ENCODE results near the gene MCF2L. TPM values are rescaled to one million over a fixed set of nuclear protein-coding genes. Genes with fewer than 3 reads are reported as not detected.
"Not testable (repeated sequence)": the region's sequence is repeated elsewhere in the genome, so short reads cannot be mapped to it uniquely, and the experiment has no call there.

Gene MCF2L
- polyA plus RNA-seq, 1 donor from 2014 or later = 88.0 TPM

- Histone ChIP-seq H3F3A (ENCODE audit: insufficient read depth, low read length, poor library complexity, severe bottlenecking) (no peaks in the 10 kb centered on the region), H3K9me3 (ENCODE audit: low read length) (peaks cover 7% of the 10 kb centered on the region), H3K9me2 (ENCODE audit: insufficient read depth, low read length) (no peaks in the 10 kb centered on the region), H3K4me2 (ENCODE audit: low read length) (no peak overlapping the region), H3K27ac (ENCODE audit: low read length) (no peak overlapping the region), H2AFZ (ENCODE audit: low read depth, low read length) (no peak overlapping the region), H3K27me3 (ENCODE audit: insufficient read depth, low read depth, low read length) (peaks cover 22% of the 10 kb centered on the region), H3K4me3 (ENCODE audit: low read length) (no peak overlapping the region), H3K79me2 (replicated peaks; ENCODE audit: insufficient read depth, low read length) (no peaks in the 10 kb centered on the region), H4K20me1 (ENCODE audit: insufficient read depth) (no peaks in the 10 kb centered on the region), H3K9ac (ENCODE audit: low read length) (no peak overlapping the region), H3K36me3 (ENCODE audit: insufficient read depth, low read length) (no peaks in the 10 kb centered on the region)
- TF ChIP-seq REST (IDR thresholded peaks at IDR 0.05; ENCODE audit: borderline replicate concordance) = no peak
- no peak for TF ChIP-seq CTCF (IDR thresholded peaks at IDR 0.05; ENCODE audit: poor library complexity, severe bottlenecking)
- no peak for TF ChIP-seq SMC3 (conservative IDR thresholded peaks at IDR 0.05; ENCODE audit: poor library complexity)
- no peak for TF ChIP-seq RAD21 (conservative IDR thresholded peaks at IDR 0.05)
- no peak for TF ChIP-seq POLR2AphosphoS5 (IDR thresholded peaks at IDR 0.05)
- no peak for TF ChIP-seq MXI1 (conservative IDR thresholded peaks at IDR 0.05; ENCODE audit: poor library complexity, severe bottlenecking)
- no peak for TF ChIP-seq TAF1 (IDR thresholded peaks at IDR 0.05; ENCODE audit: low read depth)
- no peak for TF ChIP-seq EP300 (conservative IDR thresholded peaks at IDR 0.05; ENCODE audit: poor library complexity, severe bottlenecking)
- no peak for TF ChIP-seq EZH2 (IDR thresholded peaks at IDR 0.05; ENCODE audit: borderline replicate concordance, insufficient read depth, low read length, poor library complexity, severe bottlenecking)
Measured at GRCh38 chr13:113106711-113107351, 137.8 kb downstream of the MCF2L start.

- H3K4me3 ChIP-seq (ENCODE audit: low read length); H3K4me2 ChIP-seq (ENCODE audit: low read length); H3K9me2 ChIP-seq (ENCODE audit: insufficient read depth, low read length); H4K20me1 ChIP-seq (ENCODE audit: insufficient read depth); H2AFZ ChIP-seq (ENCODE audit: low read depth, low read length); H3K27ac ChIP-seq (ENCODE audit: low read length); H3F3A ChIP-seq (ENCODE audit: insufficient read depth, low read length, poor library complexity, severe bottlenecking); H3K9ac ChIP-seq (ENCODE audit: low read length); H3K79me2 ChIP-seq (replicated peaks; ENCODE audit: insufficient read depth, low read length); H3K9me3 ChIP-seq (ENCODE audit: low read length); H3K36me3 ChIP-seq (ENCODE audit: insufficient read depth, low read length): not testable (repeated sequence)
- H3K27me3 ChIP-seq (ENCODE audit: insufficient read depth, low read depth, low read length) = peaks cover 22% of the 10 kb centered on the region
Measured at GRCh38 chr13:113108521-113108920, 139.5 kb downstream of the MCF2L start.

Measured in neural cell (in vitro differentiated cells).